ENCODE measurements around the gene IRF8. TPM values are rescaled to one million over a fixed set of nuclear protein-coding genes. Genes with fewer than 3 reads are reported as not detected.

IRF8 gene
- total RNA-seq, 1 experiment from 2014 or later: 0.28 TPM

- H4K8ac ChIP-seq (replicated peaks; ENCODE audit: insufficient read length, low read depth, low read length): no peak overlapping the region
- no peaks in the 10 kb centered on the region for H3K79me2 ChIP-seq (ENCODE audit: insufficient read depth, low read length)
- Mint-ChIP-seq H3K27ac (no peak overlapping the region), H3K9me3 (peaks cover 4 to 7% of the 10 kb centered on the region in 2 experiments), H3K27me3 (ENCODE audit: low read depth) (peaks cover 33% of the 10 kb centered on the region), H3K36me3 (ENCODE audit: insufficient read depth in 1 of 3, low read depth in 3 of 3) (peaks cover 2 to 6% (median 3%) of the 10 kb centered on the region in 3 experiments; a peak in 4 of 7 replicates), H3K4me1 (peaks cover 10 to 19% of the 10 kb centered on the region in 2 experiments), H3K4me3 (no peak overlapping the region)
- H3K9ac ChIP-seq (ENCODE audit: extremely low read depth, insufficient read length, low read length): no peak overlapping the region
- no peaks in the 10 kb centered on the region for H3K27me3 ChIP-seq (ENCODE audit: insufficient read depth, low read length)
- H3K23me2 ChIP-seq (ENCODE audit: insufficient read length, low read depth, low read length, poor library complexity, severe bottlenecking): peaks cover 2% of the 10 kb centered on the region
- H2BK120ac ChIP-seq (ENCODE audit: low read depth, low read length, poor library complexity, severe bottlenecking): no peak overlapping the region
- H3K79me1 ChIP-seq (ENCODE audit: insufficient read depth, low read depth, low read length, poor library complexity, severe bottlenecking): no peaks in the 10 kb centered on the region
- H3K56ac ChIP-seq (ENCODE audit: insufficient read length, low read depth, low read length): no peak overlapping the region
- no peaks in the 10 kb centered on the region for H4K20me1 ChIP-seq (ENCODE audit: control insufficient read depth, insufficient read depth, insufficient read length)
- no peak overlapping the region for H2BK5ac ChIP-seq (ENCODE audit: insufficient read length, low read length)
- no peak overlapping the region for H3K4ac ChIP-seq (ENCODE audit: low read depth, low read length)
- no peak overlapping the region for H4K91ac ChIP-seq (ENCODE audit: insufficient read length, low read depth, low read length)
- no peaks in the 10 kb centered on the region for H3K9me3 ChIP-seq (ENCODE audit: control insufficient read depth, low read depth, low read length)
- no peak overlapping the region for H3K14ac ChIP-seq (ENCODE audit: insufficient read depth, low read length)
- H3K4me1 ChIP-seq (ENCODE audit: insufficient read depth, low read length): no peaks in the 10 kb centered on the region; the same call in 1 of the 2 replicates
- H3T11ph ChIP-seq (ENCODE audit: low read length): no peak overlapping the region
- no peak for TF ChIP-seq CTCF (conservative IDR thresholded peaks at IDR 0.05)
- no peak overlapping the region for H3K27ac ChIP-seq (ENCODE audit: insufficient read length, low read depth, low read length)
- H3K18ac ChIP-seq (ENCODE audit: insufficient read length, low read depth, low read length): no peak overlapping the region
- H2BK15ac ChIP-seq (ENCODE audit: low read depth, low read length): no peak overlapping the region
- H4K5ac ChIP-seq (ENCODE audit: insufficient read length, low read depth, low read length): no peak overlapping the region
- no peak overlapping the region for H2BK20ac ChIP-seq (ENCODE audit: low read depth, low read length, poor library complexity, severe bottlenecking)
- H2AFZ ChIP-seq (ENCODE audit: low read length): no peak overlapping the region
- H3K4me2 ChIP-seq (ENCODE audit: insufficient read depth, insufficient read length, low read length): no peak overlapping the region
- H2BK12ac ChIP-seq (ENCODE audit: insufficient read length, low read depth, low read length): no peak overlapping the region
- H2AK5ac ChIP-seq (ENCODE audit: insufficient read length, low read length): no peak overlapping the region
- no CpG with 5 or more reads among the region's 14 CpGs for WGBS (ENCODE audit: extremely low coverage, insufficient read length, low lambda C conversion rate)
- DNase-seq: no peak
- no peak overlapping the region for H3K23ac ChIP-seq (ENCODE audit: insufficient read length, low read depth, low read length)
These were observed 71.2 kb downstream of the IRF8 start for GRCh38 chr16:85970016-85970733.

Data from H9 (cell line).